KMS-11 (cell line): ENCODE data around the gene FKBP4.
"Not testable (repeated sequence)": the region's sequence is repeated elsewhere in the genome, so short reads cannot be mapped to it uniquely, and the experiment has no call there.

Source experiments
- H2AFZ ChIP-seq: fragments of 200-600 bp; sonication (generic); 2 replicates; pipeline ENCODE4 v1.6.1; 2016; ENCODE audit warnings: antibody characterized with exemption, mixed run types, low read depth
- H3K27ac ChIP-seq: fragments of 200-600 bp; sonication (generic); 2 replicates; pipeline ENCODE4 v1.6.1; 2016; ENCODE audit warnings: mild to moderate bottlenecking, mixed run types
- H3K27me3 ChIP-seq: fragments of 200-600 bp; sonication (generic); 2 replicates; pipeline ENCODE4 v1.6.1; 2017; ENCODE audit warnings: mild to moderate bottlenecking, low read depth, mixed run types, moderate library complexity; ENCODE audit not compliant: insufficient read depth
- H3K36me3 ChIP-seq: fragments of 200-600 bp; sonication (generic); 2 replicates; pipeline ENCODE4 v1.6.1; 2017; ENCODE audit warnings: mild to moderate bottlenecking, mixed run types; ENCODE audit not compliant: insufficient read depth
- H3K4me1 ChIP-seq: fragments of 200-600 bp; sonication (generic); 2 replicates; pipeline ENCODE4 v1.6.1; 2016; ENCODE audit warnings: mild to moderate bottlenecking, low read depth, mixed run types; ENCODE audit not compliant: poor library complexity, severe bottlenecking
- H3K4me2 ChIP-seq: fragments of 200-600 bp; sonication (generic); 2 replicates; pipeline ENCODE4 v1.7.0; 2016; ENCODE audit warnings: mild to moderate bottlenecking, mixed run types
- H3K4me3 ChIP-seq: fragments of 200-600 bp; sonication (generic); IDR thresholded peaks from 2 replicates; pipeline ENCODE4 v1.6.1; 2017; ENCODE audit warnings: low read depth, low read length, mixed read lengths; ENCODE audit not compliant: insufficient read depth
- H3K79me2 ChIP-seq: fragments of 200-600 bp; sonication (generic); 2 replicates; pipeline ENCODE4 v1.6.1; 2016; ENCODE audit warnings: low read depth, mixed run types; ENCODE audit not compliant: insufficient read depth
- H3K9ac ChIP-seq: fragments of 200-600 bp; sonication (generic); 2 replicates; pipeline ENCODE4 v1.6.1; 2016; ENCODE audit warnings: mild to moderate bottlenecking, mixed run types
- H4K20me1 ChIP-seq: fragments of 200-600 bp; sonication (generic); 2 replicates; pipeline ENCODE4 v1.6.1; 2016; ENCODE audit warnings: mild to moderate bottlenecking, mixed run types; ENCODE audit not compliant: insufficient read depth
- CTCF ChIP-seq: fragments of 200-600 bp; sonication (generic); conservative IDR thresholded peaks from 2 replicates; pipeline ENCODE4 v1.6.1; 2017; ENCODE audit warnings: low read depth, mild to moderate bottlenecking, antibody characterized with exemption, low read length, moderate library complexity, mixed read lengths

FKBP4 gene

DNA sequence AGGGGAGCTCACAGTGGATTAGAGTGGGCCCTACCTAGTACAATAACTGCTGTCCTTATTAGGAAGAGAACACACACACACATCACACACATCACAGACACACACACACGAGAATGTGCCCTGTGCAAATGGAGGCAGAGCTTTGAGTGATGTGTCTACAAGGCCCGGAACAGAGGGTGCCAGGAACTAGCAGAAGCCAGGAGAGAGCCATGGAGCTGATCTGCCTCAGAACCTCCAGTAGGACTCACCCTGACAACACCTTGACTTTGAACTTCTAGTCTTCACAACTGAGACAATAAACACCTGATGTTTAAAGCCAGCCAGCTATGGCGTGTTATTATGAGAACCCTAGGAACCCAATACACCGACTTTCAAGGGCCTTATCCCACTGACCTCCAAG is 29.7 kb upstream of the FKBP4 start:
- Histone ChIP-seq H3K27ac (no peak overlapping the region), H2AFZ (no peak overlapping the region), H3K27me3 (peaks cover 3% of the 10 kb centered on the region; the same call in 1 of the 2 replicates), H3K4me3 (no peak overlapping the region), H3K36me3 (no peaks in the 10 kb centered on the region), H3K4me1 (no peaks in the 10 kb centered on the region), H3K79me2 (no peaks in the 10 kb centered on the region), H3K4me2 (no peak overlapping the region), H4K20me1 (no peaks in the 10 kb centered on the region), H3K9ac (no peak overlapping the region)
- TF ChIP-seq CTCF: no peak

GRCh38 chr12:2765608-2766007 is 29.2 kb upstream of the FKBP4 start:
- Histone ChIP-seq H3K9ac (no peak overlapping the region), H3K4me3 (no peak overlapping the region), H3K4me2 (no peak overlapping the region), H4K20me1 (no peaks in the 10 kb centered on the region), H3K4me1 (no peaks in the 10 kb centered on the region), H3K36me3 (no peaks in the 10 kb centered on the region), H3K27me3 (peaks cover 3% of the 10 kb centered on the region; the same call in 1 of the 2 replicates), H3K27ac (no peak overlapping the region), H2AFZ (no peak overlapping the region), H3K79me2 (no peaks in the 10 kb centered on the region)
- no peak for TF ChIP-seq CTCF

DNA sequence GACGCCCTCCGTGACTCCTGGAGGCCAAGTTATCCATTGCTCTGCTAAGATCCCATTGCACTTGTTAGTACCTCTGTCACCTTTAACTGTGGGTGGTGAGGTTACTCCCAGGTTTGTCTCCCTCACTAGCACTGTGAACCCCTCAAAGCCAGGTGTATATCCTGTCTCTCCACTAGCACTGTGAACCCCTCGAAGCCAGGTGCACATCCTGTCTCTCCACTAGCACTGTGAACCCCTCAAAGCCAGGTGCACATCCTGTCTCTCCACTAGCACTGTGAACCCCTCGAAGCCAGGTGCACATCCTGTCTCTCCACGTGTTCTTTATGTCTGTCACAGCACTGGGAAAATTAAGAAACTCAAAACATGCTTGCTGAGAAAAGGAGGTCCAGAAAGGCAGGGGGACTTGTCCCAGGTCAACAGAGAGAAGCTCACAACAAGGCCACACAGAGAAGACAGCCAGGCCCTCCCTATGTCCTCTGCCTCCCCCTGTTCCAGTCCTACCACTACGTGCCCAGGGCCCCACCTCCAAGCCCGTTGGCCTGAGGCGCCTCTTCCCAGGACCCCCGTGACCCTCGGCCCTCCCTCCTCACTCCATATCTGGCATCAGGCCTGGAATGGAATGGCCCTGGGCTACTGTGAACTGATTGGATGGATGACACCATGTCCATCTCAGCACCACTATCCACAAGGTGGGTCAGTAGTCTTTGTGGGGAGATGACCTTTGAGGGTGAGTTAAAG is 26.4 kb upstream of the FKBP4 start:
- H3K9ac ChIP-seq: no peak overlapping the region
- no peaks in the 10 kb centered on the region for H3K79me2 ChIP-seq
- H3K27ac ChIP-seq: no peak overlapping the region
- H4K20me1 ChIP-seq: no peaks in the 10 kb centered on the region
- H3K4me1 ChIP-seq: no peaks in the 10 kb centered on the region
- H3K4me3 ChIP-seq: no peak overlapping the region
- H3K27me3 ChIP-seq: peaks cover 3% of the 10 kb centered on the region; the same call in 1 of the 2 replicates
- no peak for TF ChIP-seq CTCF
- H2AFZ ChIP-seq: no peak overlapping the region
- H3K4me2 ChIP-seq: no peak overlapping the region
- no peaks in the 10 kb centered on the region for H3K36me3 ChIP-seq

- no peak overlapping the region for H3K4me3 ChIP-seq
- no peak overlapping the region for H3K4me2 ChIP-seq
- no peak overlapping the region for H3K27ac ChIP-seq
- H4K20me1 ChIP-seq: no peaks in the 10 kb centered on the region
- H3K27me3 ChIP-seq: peaks cover 3% of the 10 kb centered on the region; the same call in 1 of the 2 replicates
- no peaks in the 10 kb centered on the region for H3K4me1 ChIP-seq
- H3K9ac ChIP-seq: no peak overlapping the region
- TF ChIP-seq CTCF: no peak
- no peaks in the 10 kb centered on the region for H3K79me2 ChIP-seq
- H3K36me3 ChIP-seq: no peaks in the 10 kb centered on the region
- no peak overlapping the region for H2AFZ ChIP-seq
These were observed 24.8 kb upstream of the FKBP4 start for GRCh38 chr12:2769866-2770533.

DNA sequence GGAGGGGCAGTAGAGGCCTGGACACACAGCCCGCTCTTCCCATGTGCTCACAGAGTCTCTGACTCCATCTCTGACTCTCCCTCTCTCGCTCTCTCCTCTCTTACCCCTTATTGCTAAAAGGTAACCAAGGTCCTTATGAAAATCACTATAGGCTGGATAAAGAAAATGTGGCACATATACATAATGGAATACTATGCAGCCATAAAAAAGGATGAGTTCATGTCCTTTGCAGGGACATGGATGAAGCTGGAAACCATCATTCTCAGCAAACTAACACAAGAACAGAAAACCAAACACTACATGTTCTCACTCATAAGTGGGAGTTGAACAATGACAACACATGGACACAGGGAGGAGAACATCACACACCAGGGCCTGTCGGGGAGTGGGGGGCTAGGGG is 24.2 kb upstream of the FKBP4 start:
- H4K20me1 ChIP-seq, H3K4me1 ChIP-seq, H3K9ac ChIP-seq, H3K79me2 ChIP-seq, H3K36me3 ChIP-seq, H3K27ac ChIP-seq, H3K4me2 ChIP-seq, H3K4me3 ChIP-seq, H3K27me3 ChIP-seq, H2AFZ ChIP-seq: not testable (repeated sequence)
